Parathyroid adenoma (tissue), 2 donors: ENCODE data around the gene FANCE.

Experiments used
- H2AFZ ChIP-seq: fragments of 300-600 bp; sonication (generic); one replicate; pipeline ENCODE4 v1.7.0; 2017; ENCODE audit warnings: antibody characterized with exemption, mild to moderate bottlenecking
- H3K27ac ChIP-seq: fragments of 300-600 bp; sonication (generic); one replicate; pipeline ENCODE4 v1.7.0; 2017
- H3K27me3 ChIP-seq: fragments of 300-600 bp; sonication (generic); one replicate; pipeline ENCODE4 v1.7.0; 2017; ENCODE audit warnings: low read length; ENCODE audit not compliant: control insufficient read depth, insufficient read depth
- H3K36me3 ChIP-seq: fragments of 300-600 bp; sonication (generic); one replicate; pipeline ENCODE4 v1.7.0; 2017; ENCODE audit warnings: low read length; ENCODE audit not compliant: control insufficient read depth, insufficient read depth
- H3K4me1 ChIP-seq: fragments of 300-600 bp; sonication (generic); one replicate; pipeline ENCODE4 v1.7.0; 2017; ENCODE audit warnings: control low read depth
- H3K4me2 ChIP-seq: fragments of 300-600 bp; sonication (generic); one replicate; pipeline ENCODE4 v1.7.0; 2017; ENCODE audit warnings: low read length
- H3K4me3 ChIP-seq: fragments of 300-600 bp; sonication (generic); one replicate; pipeline ENCODE4 v1.7.0; 2017; ENCODE audit warnings: low read depth, low read length
- H3K79me2 ChIP-seq: fragments of 300-600 bp; sonication (generic); one replicate; pipeline ENCODE4 v1.7.0; 2017; ENCODE audit warnings: control low read depth
- H3K9ac ChIP-seq: fragments of 300-600 bp; sonication (generic); one replicate; pipeline ENCODE4 v1.7.0; 2017; ENCODE audit warnings: mild to moderate bottlenecking
- H3K9me3 ChIP-seq: fragments of 300-600 bp; sonication (generic); one replicate; pipeline ENCODE4 v1.7.0; 2017; ENCODE audit warnings: low read length; ENCODE audit not compliant: control insufficient read depth
- CTCF ChIP-seq: fragments of 300-600 bp; sonication (generic); IDR thresholded peaks from one replicate; pipeline ENCODE4 v1.7.0; 2017; ENCODE audit warnings: antibody characterized with exemption, mild to moderate bottlenecking
- donor health status: primary hyperparathyroidism.

FANCE gene

DNA sequence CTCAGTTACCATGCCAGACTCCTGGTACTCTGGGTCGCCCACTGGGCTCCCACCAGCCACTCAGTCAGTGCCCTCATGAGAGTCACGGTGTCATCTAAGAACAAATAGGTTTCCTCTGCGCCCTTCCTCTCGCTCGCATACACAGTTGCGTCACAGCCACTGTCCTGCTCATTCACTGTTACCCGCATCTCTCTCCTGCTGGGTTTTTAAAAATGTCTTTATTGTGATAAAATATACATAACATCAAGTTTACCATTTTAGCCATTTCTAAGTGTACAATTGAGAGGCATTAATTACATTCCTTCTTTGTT lies 40.8 kb downstream of the FANCE start:
- Histone ChIP-seq H3K9me3 (no peaks in the 10 kb centered on the region), H3K27me3 (no peaks in the 10 kb centered on the region), H3K9ac (no peak overlapping the region), H3K27ac (peak overlapping the region; percentile 42), H3K79me2 (peaks cover 9% of the 10 kb centered on the region), H3K4me3 (no peak overlapping the region), H3K36me3 (no peaks in the 10 kb centered on the region), H3K4me1 (peaks cover 61% of the 10 kb centered on the region), H2AFZ (no peak overlapping the region), H3K4me2 (no peak overlapping the region)
- TF ChIP-seq CTCF, result no peak

GRCh38 chr6:35493307-35493983 lies 41.3 kb downstream of the FANCE start:
- peak overlapping the region; percentile 42 for H3K27ac ChIP-seq
- H3K79me2 ChIP-seq, result peaks cover 9% of the 10 kb centered on the region
- H3K27me3 ChIP-seq, result no peaks in the 10 kb centered on the region
- no peak overlapping the region for H3K9ac ChIP-seq
- peaks cover 59% of the 10 kb centered on the region for H3K4me1 ChIP-seq
- no peak overlapping the region for H2AFZ ChIP-seq
- H3K4me3 ChIP-seq, result no peak overlapping the region
- H3K9me3 ChIP-seq, result no peaks in the 10 kb centered on the region
- H3K36me3 ChIP-seq, result no peaks in the 10 kb centered on the region
- H3K4me2 ChIP-seq, result no peak overlapping the region
- no peak for TF ChIP-seq CTCF

DNA sequence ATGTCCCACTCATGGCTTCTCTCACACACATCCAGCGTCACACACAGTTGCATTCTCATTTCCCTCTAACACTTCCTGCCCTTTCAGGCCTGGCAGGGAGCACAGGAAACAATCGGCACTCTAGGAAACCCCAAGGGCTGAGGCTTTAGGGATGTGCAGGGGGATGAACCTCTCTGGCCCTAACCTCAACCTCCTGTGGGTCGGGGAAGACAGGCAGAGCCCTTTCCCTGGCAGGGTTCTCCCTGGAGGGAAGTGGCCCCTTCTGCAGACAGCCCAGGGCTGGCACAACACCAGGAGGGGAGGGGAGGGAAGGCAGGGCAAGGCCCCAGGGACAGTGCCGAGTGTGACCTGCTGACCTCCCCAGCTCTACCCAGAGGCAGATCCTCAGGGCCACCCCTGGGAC lies 42.0 kb downstream of the FANCE start:
- Histone ChIP-seq H3K36me3 (no peaks in the 10 kb centered on the region), H3K79me2 (peaks cover 9% of the 10 kb centered on the region), H3K4me2 (no peak overlapping the region), H3K4me1 (peaks cover 59% of the 10 kb centered on the region), H3K27me3 (no peaks in the 10 kb centered on the region), H2AFZ (no peak overlapping the region), H3K9me3 (no peaks in the 10 kb centered on the region), H3K27ac (peak overlapping the region; percentile 29), H3K4me3 (no peak overlapping the region), H3K9ac (no peak overlapping the region)
- TF ChIP-seq CTCF, result no peak

GRCh38 chr6:35495258-35496035 lies 43.3 kb downstream of the FANCE start:
- no peak for TF ChIP-seq CTCF
- Histone ChIP-seq H2AFZ (no peak overlapping the region), H3K9ac (no peak overlapping the region), H3K4me2 (peak overlapping the region; percentile 71), H3K4me1 (peaks cover 57% of the 10 kb centered on the region), H3K9me3 (no peaks in the 10 kb centered on the region), H3K4me3 (peak overlapping the region; percentile 60), H3K27me3 (no peaks in the 10 kb centered on the region), H3K27ac (peak overlapping the region; percentile 48), H3K79me2 (peaks cover 9% of the 10 kb centered on the region), H3K36me3 (no peaks in the 10 kb centered on the region)
